ENCODE results near the gene PLA2G4B. TPM values are rescaled to one million over a fixed set of nuclear protein-coding genes. Genes with fewer than 3 reads are reported as not detected.

PLA2G4B gene
- total RNA-seq, 1 donor from 2014 or later, result 1.6 TPM

GRCh38 chr15:41897363-41897799 is 58.7 kb downstream of the PLA2G4B start:
- H3K27ac ChIP-seq (ENCODE audit: low read depth, low read length), result no peak overlapping the region
- H3K9ac ChIP-seq (ENCODE audit: low read depth in 1 of 3, low read length in 3 of 3), result no peak overlapping the region
- H3K4me3 ChIP-seq (ENCODE audit: low read length in 3 of 3), result no peak overlapping the region
- H3K36me3 ChIP-seq (ENCODE audit: control insufficient read depth in 3 of 3, insufficient read depth in 3 of 3, low read length in 3 of 3), result peaks cover 6 to 11% (median 9%) of the 10 kb centered on the region in 3 donors
- H3K9me3 ChIP-seq (ENCODE audit: control insufficient read depth in 3 of 3, low read length in 3 of 3), result no peaks in the 10 kb centered on the region
- peaks cover 24 to 27% (median 26%) of the 10 kb centered on the region in 3 donors for H3K4me1 ChIP-seq (ENCODE audit: control insufficient read depth in 3 of 3, insufficient read depth in 3 of 3, low read length in 3 of 3)
- H3K27me3 ChIP-seq (ENCODE audit: control insufficient read depth in 3 of 3, insufficient read depth in 3 of 3, low read length in 3 of 3), result no peaks in the 10 kb centered on the region

Small RNA genes within 50 kb of the gene (small RNA-seq; reads per million reads assigned to genes)
- not detected for gene JMJD7-PLA2G4B
- not detected for gene MIR4310
- not detected for gene RNA5SP393

Other genes with a start within 250 kb of the PLA2G4B start
- gene MGA, start 178.4 kb upstream of the PLA2G4B start, total RNA-seq, result 77.2 TPM
- 10.4 TPM for gene MAPKBP1, start 64.4 kb upstream of the PLA2G4B start, total RNA-seq
- 1.0 TPM for gene JMJD7, start 10.8 kb upstream of the PLA2G4B start, total RNA-seq
- gene SPTBN5, start 55.2 kb downstream of the PLA2G4B start, total RNA-seq, result 1.0 TPM
- gene EHD4, start 133.7 kb downstream of the PLA2G4B start, total RNA-seq, result 24.0 TPM
- 0.52 TPM for gene PLA2G4E, start 182.2 kb downstream of the PLA2G4B start, total RNA-seq